T47D (cell line): ENCODE measurements around the gene ACAP1.
"Not testable (repeated sequence)": the region's sequence is repeated elsewhere in the genome, so short reads cannot be mapped to it uniquely, and the experiment has no call there.

Experiments
- DNase-seq, 2 experiments: peaks; one replicate each; pipeline versions ENCODE4 v3.0.0 to v3.0.0-alpha.2; 2011 to 2012; ENCODE audit warnings: low read depth in 1 of 2, low spot score in 1 of 2
- JUND ChIP-seq: IDR thresholded peaks from 2 replicates; pipeline ENCODE4 v1.6.1; 2012; ENCODE audit warnings: low read depth
- in situ Hi-C: cut with HindIII; loops from 2 replicates; pipeline ENCODE4 v1.10.0; 2016; ENCODE audit warnings: low sequenced_read_pairs, low pct_unique_long_range_greater_than_20kb

The ACAP1 gene

GRCh38 chr17:7327501-7327900 is 8.8 kb upstream of the ACAP1 start:
- no peak for TF ChIP-seq JUND
- DNase-seq: no peak
- in situ Hi-C loops: no loop called here

GRCh38 chr17:7328009-7328408 is 8.3 kb upstream of the ACAP1 start:
- no peak for DNase-seq
- TF ChIP-seq JUND: no peak
- in situ Hi-C loops: no loop called here

GRCh38 chr17:7328840-7329373 is 7.4 kb upstream of the ACAP1 start, which contains the start of gene NEURL4:
NEURL4 (minus strand) TSS chr17:7329335; CDS start chr17:7329312, 23 bp downstream.
- DNase-seq: no peak
- no peak for TF ChIP-seq JUND
- in situ Hi-C loops: no loop called here

- in situ Hi-C loops: no loop called here
- no peak for TF ChIP-seq JUND
- DNase-seq: peak; percentile 96 to 98
These were observed 6.8 kb upstream of the ACAP1 start for GRCh38 chr17:7329374-7329996.

GRCh38 chr17:7329997-7330637 is 6.2 kb upstream of the ACAP1 start:
- TF ChIP-seq JUND: no peak
- in situ Hi-C loops: no loop called here
- DNase-seq: peak; percentile 80 to 82

- in situ Hi-C loops: no loop called here
- no peak for TF ChIP-seq JUND
- DNase-seq: no peak
These were observed 5.7 kb upstream of the ACAP1 start for GRCh38 chr17:7330638-7331015.

GRCh38 chr17:7332111-7332510 is 4.2 kb upstream of the ACAP1 start:
- in situ Hi-C loops: no loop called here
- TF ChIP-seq JUND: no peak
- no peak for DNase-seq

- DNase-seq, in situ Hi-C loops: not testable (repeated sequence)
These were observed 3.7 kb upstream of the ACAP1 start for GRCh38 chr17:7332600-7333069.

- in situ Hi-C loops: no loop called here
These were observed 1.3 kb upstream of the ACAP1 start for GRCh38 chr17:7334938-7335538.

GRCh38 chr17:7335765-7336164 is 564 bp upstream of the ACAP1 start:
- DNase-seq, in situ Hi-C loops: not testable (repeated sequence)

More at GRCh38 chr17:7334938-7335538, 1.3 kb upstream of the ACAP1 start:
- TF ChIP-seq JUND: no peak
- no peak for DNase-seq

- in situ Hi-C loops, DNase-seq: not testable (repeated sequence)
These were observed 1.3 kb downstream of the ACAP1 start for GRCh38 chr17:7337600-7337999.

- in situ Hi-C loops: no loop called here
- no peak for DNase-seq
- no peak for TF ChIP-seq JUND
These were observed 3.9 kb downstream of the ACAP1 start for GRCh38 chr17:7340179-7340578.

GRCh38 chr17:7341842-7342241 is 5.5 kb downstream of the ACAP1 start:
- no peak for TF ChIP-seq JUND
- DNase-seq: no peak
- in situ Hi-C loops: no loop called here

- in situ Hi-C loops: no loop called here
- TF ChIP-seq JUND: no peak
- DNase-seq: no peak
These were observed 6.9 kb downstream of the ACAP1 start for GRCh38 chr17:7343250-7343649.
